Hematopoietic multipotent progenitor cell treated with erythropoietin and hydrocortisone succinate and interleukin-3 and kit ligand, for 8 days (in vitro differentiated cells): ENCODE measurements around the gene TMEM123.

Experiments
- DNase-seq: peaks from one replicate; pipeline ENCODE4 v3.0.0-alpha.2; 2015

The TMEM123 gene

GRCh38 chr11:102452461-102453301 is at the start of gene TMEM123:
TMEM123 (minus strand) TSS chr11:102452765; CDS start chr11:102452623, 142 bp downstream.
- DNase-seq, result peak; percentile 65

GRCh38 chr11:102500829-102501228 is 48.3 kb upstream of the TMEM123 start:
- no peak for DNase-seq

DNA sequence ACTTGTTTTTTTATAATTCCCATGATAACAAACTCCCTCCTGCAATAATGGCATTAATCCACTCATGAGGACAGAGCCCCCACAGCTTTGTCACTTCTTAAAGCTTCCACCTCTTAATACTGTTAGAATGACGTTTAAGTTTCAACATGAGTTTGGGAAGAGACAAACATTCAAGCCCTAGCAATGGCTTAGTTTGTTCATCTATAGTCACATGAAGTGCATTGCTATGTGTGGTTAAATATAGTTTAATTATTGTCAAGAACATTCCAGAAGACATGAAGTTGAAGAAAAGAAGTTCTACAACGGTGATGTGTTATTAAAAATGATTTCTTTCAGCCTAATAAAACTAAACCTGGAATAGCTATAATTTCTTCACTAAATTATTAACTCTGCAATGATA is 47.4 kb upstream of the TMEM123 start:
- no peak for DNase-seq

- no peak for DNase-seq
Measured at GRCh38 chr11:102499151-102499550, 46.6 kb upstream of the TMEM123 start.

DNA sequence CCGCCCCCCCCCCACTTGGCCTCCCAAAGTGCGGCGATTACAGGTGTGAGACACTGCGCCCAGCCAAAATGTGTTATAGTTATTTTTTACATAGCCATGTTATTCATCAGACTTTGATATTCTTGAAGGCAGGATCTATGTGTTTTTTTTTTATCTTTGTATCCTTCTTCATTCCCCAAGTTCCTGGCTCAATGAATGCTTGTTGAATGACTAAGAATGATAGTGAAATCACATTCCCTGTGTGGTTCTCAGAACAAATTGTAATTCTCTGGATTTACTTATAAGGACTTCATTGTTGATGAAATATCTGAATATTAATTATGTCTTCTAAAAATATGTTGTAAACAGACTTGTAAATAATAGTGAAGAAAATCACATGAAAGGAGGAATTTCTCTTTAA is 44.5 kb upstream of the TMEM123 start:
- DNase-seq, result no peak

GRCh38 chr11:102495161-102496042 is 42.8 kb upstream of the TMEM123 start:
- peak; percentile 87 for DNase-seq

DNA sequence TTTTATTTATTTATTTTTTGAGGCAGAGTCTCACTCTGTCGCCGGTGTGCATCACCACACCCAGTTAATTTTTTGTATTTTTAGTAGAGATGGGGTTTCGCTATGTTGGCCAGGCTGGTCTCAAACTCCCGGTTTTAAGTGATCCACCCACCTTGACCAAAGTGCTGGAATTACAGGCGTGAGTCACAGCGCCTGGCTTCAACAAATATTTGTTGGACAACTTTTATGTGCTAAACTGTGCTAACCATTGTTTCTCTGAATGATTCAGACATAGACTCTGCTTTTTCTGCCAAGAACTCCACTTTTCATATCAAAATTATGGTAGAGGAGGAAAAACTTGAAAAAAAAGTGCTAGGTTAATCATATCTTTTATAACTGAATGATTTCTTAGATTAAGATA is 41.7 kb upstream of the TMEM123 start:
- DNase-seq, result no peak

- DNase-seq, result no peak
Measured at GRCh38 chr11:102493524-102493923, 41.0 kb upstream of the TMEM123 start.

GRCh38 chr11:102491969-102492368 is 39.4 kb upstream of the TMEM123 start:
- DNase-seq, result no peak

DNA sequence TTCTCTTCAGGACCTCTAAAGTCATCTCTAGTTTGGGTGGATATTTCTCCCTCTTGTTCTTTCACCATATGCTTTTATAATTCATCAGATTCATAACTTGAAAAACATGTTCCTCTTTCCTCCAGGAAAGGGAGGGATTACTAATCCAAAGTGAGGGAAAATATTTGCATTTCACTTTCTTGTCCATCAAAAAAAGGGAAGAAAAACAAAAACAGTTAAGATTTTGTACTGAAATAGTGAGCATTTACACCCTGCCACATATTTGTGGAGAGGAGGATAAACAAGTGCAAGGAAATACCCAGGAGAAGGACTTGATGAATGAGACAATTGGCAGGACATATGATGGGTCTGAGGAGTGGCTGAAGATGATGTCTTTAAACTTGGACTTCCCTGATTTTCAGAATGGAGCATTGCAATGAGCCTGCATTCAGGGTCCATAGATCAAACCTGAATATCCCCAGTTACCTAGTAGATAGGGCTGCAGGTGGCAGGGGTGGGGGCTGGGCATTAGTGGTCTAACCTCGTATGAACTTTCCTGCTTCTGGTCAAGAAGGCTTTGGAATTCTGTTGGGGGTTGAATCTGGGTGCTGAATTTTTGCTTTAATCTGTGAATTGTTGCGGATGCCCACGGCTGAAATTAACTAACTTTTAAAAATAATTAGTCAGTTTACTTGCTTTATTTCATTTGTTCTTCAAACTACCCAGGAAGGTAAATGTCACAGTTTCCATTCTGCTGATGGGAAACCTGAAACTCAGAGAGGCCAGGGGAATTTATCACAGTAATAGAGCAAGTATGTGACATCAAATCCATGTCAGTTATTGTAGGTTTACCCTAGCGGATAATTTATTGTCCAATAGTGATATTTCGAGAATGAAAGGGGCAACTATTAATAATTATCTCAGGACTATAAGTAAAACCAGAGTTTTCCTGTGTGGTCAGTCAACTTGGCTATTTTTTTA is 36.9 kb upstream of the TMEM123 start:
- no peak for DNase-seq

DNA sequence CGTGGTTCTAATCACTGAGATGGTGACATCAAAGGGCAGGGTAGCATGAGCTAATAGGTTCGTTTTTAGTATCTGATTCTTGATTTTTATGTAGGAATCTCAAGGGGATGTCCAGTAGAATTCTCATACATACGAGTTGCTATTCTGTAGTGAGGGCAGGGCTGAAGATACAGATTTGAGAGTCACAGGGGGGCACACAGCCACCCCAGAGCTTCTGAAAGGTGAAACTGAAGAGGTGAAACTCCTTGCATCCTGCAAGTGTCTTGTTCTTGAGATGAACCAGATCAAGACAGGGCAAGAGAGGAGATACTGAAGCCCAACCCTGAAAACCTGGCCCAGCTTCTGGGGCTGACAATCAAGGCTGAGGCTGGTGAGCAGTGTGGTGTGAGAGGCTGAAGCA is 35.6 kb upstream of the TMEM123 start:
- no peak for DNase-seq

DNA sequence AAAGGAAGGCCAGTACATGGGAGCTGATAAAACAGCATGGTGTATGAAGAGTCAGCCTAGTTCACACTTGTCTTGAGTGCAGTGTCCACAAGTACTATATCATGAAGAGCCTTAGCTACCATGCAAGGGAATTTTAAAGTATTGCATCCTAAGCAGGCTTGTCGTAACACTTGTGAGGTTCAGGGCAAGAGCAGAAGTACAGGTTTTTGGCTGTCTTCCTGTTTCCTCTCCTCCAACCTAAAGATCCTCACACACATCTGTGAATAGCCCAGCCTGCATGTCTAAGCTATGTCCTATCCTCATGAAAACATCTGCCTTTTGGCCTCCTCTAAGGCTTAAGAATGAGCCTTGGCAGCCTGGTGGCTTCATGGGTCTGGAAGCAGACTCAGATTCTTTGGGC is 34.6 kb upstream of the TMEM123 start:
- no peak for DNase-seq

DNA sequence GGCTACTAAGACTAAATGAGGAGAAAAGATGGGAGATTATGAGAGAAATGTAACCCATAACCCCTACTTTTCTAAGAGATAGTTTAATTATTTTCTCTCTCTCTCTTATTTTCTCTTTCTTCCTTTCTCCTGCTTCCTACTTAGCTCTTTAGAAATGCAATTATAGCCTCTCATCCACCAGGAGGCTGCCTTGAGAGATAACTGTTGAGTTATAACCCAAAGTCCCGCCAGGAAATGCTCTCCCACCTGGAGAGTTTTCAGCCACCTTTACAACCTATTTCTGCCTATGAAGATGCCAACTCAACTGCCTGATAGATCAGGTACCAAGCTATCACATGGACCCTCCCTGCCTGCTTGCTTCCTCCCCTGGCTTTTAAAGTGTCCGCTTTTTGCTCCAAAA is 34.0 kb upstream of the TMEM123 start:
- no peak for DNase-seq

GRCh38 chr11:102485095-102485722 is 32.6 kb upstream of the TMEM123 start:
- DNase-seq, result no peak

- no peak for DNase-seq
Measured at GRCh38 chr11:102482433-102482832, 29.9 kb upstream of the TMEM123 start.

- DNase-seq, result no peak
Measured at GRCh38 chr11:102479733-102480132, 27.2 kb upstream of the TMEM123 start.

GRCh38 chr11:102478673-102479299 is 26.2 kb upstream of the TMEM123 start:
- DNase-seq, result no peak

- peak; percentile 54 for DNase-seq
Measured at GRCh38 chr11:102476812-102477211, 24.2 kb upstream of the TMEM123 start.

DNA sequence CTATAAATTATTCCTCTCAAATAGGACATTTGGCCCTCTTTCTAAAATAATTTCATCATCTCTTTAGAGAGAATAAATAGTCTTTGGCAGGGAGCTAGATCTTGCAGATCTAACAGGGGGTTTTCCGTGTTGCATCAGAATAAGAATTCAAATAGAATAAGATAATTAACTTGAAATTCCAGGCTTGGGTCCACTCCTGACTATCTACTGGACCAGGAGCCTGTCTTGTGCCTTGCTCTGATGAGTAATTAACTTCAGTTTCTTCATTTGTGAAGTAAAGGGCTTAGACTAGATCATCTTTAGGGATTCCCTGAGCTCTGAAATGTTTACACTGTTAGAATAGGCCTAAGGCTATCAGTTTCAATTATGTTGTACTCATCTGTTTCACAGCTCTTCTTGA is 23.5 kb upstream of the TMEM123 start:
- DNase-seq, result no peak

- DNase-seq, result no peak
Measured at GRCh38 chr11:102473543-102473942, 21.0 kb upstream of the TMEM123 start.

DNA sequence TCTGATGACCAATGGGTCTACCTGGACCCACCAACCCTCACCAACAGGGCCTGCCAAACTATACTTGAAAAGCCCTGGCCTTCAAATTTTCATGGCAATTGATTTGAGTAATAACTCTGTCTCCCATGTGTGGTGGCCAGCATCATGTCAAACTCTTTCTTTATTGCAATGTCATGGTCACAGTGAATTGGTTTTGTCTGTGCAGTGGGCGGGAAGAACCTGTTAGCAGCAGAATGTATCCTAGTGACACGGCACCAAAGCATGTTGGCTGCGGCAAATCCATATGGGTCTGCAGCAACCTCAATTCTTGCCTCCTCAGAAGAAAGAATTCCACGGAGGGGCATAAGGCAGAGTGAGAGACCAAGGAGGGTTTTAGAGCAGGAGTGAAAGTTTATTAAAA is 19.6 kb upstream of the TMEM123 start:
- no peak for DNase-seq

DNA sequence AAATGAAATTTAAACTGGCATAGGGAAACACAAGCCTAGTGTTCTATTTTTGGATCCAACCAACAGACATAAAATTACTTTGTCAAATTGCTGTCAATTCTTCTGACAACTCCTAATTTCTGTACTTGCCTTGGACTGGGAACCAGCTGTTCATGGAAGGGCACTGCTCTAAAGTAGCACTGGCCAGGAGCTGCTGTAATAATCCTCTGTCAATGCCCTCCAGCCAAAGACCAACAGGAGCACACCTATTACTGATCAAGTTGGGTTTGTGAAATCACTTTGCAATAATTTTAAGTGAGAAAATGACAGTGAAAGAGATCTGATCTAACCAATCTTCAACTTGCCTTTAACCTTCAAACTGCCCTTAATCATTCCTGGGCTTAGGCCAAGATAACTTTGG is 18.9 kb upstream of the TMEM123 start:
- no peak for DNase-seq
